NCI-H82 (cell line): Measurements from ENCODE around the gene CPT1C.
A peak's percentile ranks its signal among the peaks of the same experiment; 100 is the strongest.

Experiments used
- DNase-seq: peaks from one replicate; lab custom pipeline; 2025; lab: John Stamatoyannopoulos, UW

Gene CPT1C

GRCh38 chr19:49758292-49758691, 67.4 kb downstream of the CPT1C start:
- DNase-seq: no peak

GRCh38 chr19:49761249-49761624, 70.3 kb downstream of the CPT1C start:
- DNase-seq: no peak

- DNase-seq: peak; percentile 14
Observed at GRCh38 chr19:49761625-49762311, 70.9 kb downstream of the CPT1C start.

DNA sequence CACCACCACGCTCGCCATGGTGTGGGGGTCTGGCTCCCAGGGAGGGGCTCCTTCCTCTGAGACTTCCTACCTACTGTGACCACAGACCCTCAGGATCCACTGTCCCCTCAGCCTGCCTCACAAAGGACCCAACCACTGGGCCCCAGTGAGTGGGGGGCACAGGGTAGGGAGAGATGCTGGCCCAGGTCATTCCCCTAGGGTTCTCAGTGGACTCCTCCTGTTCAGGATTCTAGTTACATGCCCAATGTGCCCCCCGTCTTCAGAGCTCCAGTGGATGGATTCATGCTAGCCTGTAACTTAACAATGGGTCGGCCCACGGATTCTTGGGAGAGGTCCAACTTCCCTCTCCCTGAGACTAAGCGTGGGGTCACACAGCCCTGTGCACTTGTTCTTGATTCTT, 72.3 kb downstream of the CPT1C start, which contains the start of gene TSKS:
Gene TSKS (minus strand): TSS at position 77 of the 400 bp plus-strand sequence. CDS start 59 bp downstream, at position 18.
- DNase-seq: no peak
